HL-60 (cell line): ENCODE measurements around the gene ISG15.

ENCODE experiments used
- CTCF ChIP-seq: IDR thresholded peaks from one replicate; pipeline ENCODE4 v1.5.1; 2011; ENCODE audit warnings: low read length, control low read depth, inconsistent platforms; ENCODE audit not compliant: insufficient read depth
- GABPA ChIP-seq: IDR thresholded peaks from 2 replicates; pipeline ENCODE4 v1.6.1; 2012; ENCODE audit warnings: low read depth
- POLR2AphosphoS5 ChIP-seq: IDR thresholded peaks from 2 replicates; pipeline ENCODE4 v1.6.1; 2012; ENCODE audit warnings: low read depth
- REST ChIP-seq: IDR thresholded peaks from 2 replicates; pipeline ENCODE4 v1.6.1; 2012; ENCODE audit warnings: low read depth; ENCODE audit not compliant: insufficient replicate concordance

- TF ChIP-seq CTCF (no peak), POLR2AphosphoS5 (no peak), REST (no peak), GABPA (no peak)
These were observed 8.6 kb downstream of the ISG15 start for GRCh38 chr1:1021920-1022259.
